ENCODE results near the gene PFN3.
A peak's percentile ranks its signal among the peaks of the same experiment; 100 is the strongest.
"Not testable (repeated sequence)": the region's sequence is repeated elsewhere in the genome, so short reads cannot be mapped to it uniquely, and the experiment has no call there.

PFN3 gene

GRCh38 chr5:177371120-177372033, 29.1 kb downstream of the PFN3 start:
- DNase-seq: no peak

GRCh38 chr5:177370488-177371119, 29.9 kb downstream of the PFN3 start:
- peak; percentile 86 for DNase-seq

- DNase-seq: peak; percentile 27
These were observed 30.6 kb downstream of the PFN3 start for GRCh38 chr5:177369645-177370440.

- DNase-seq: peak; percentile 60
These were observed 31.4 kb downstream of the PFN3 start for GRCh38 chr5:177368869-177369644.

- DNase-seq: no peak
These were observed 32.2 kb downstream of the PFN3 start for GRCh38 chr5:177367981-177368868.

- DNase-seq: no peak
These were observed 33.1 kb downstream of the PFN3 start for GRCh38 chr5:177367323-177367848.

GRCh38 chr5:177366528-177367322, 33.7 kb downstream of the PFN3 start:
- DNase-seq: peak; percentile 69

- no peak for DNase-seq
These were observed 34.5 kb downstream of the PFN3 start for GRCh38 chr5:177365845-177366527.

- no peak for DNase-seq
These were observed 36.1 kb downstream of the PFN3 start for GRCh38 chr5:177364159-177364962.

- DNase-seq: no peak
These were observed 36.9 kb downstream of the PFN3 start for GRCh38 chr5:177363565-177363964.

- DNase-seq: peak; percentile 81
These were observed 37.6 kb downstream of the PFN3 start for GRCh38 chr5:177362610-177363507.

- no peak for DNase-seq
These were observed 38.2 kb downstream of the PFN3 start for GRCh38 chr5:177362292-177362609.

GRCh38 chr5:177361418-177362291, 38.8 kb downstream of the PFN3 start:
- no peak for DNase-seq

GRCh38 chr5:177360740-177361139, 39.7 kb downstream of the PFN3 start:
- not testable (repeated sequence) for DNase-seq

- DNase-seq: no peak
These were observed 40.6 kb downstream of the PFN3 start for GRCh38 chr5:177359860-177360259.

- no peak for DNase-seq
These were observed 41.0 kb downstream of the PFN3 start for GRCh38 chr5:177359451-177359851.

- DNase-seq: peak; percentile 37
These were observed 42.1 kb downstream of the PFN3 start for GRCh38 chr5:177358370-177358819.

All from hematopoietic multipotent progenitor cell treated with erythropoietin and hydrocortisone succinate and interleukin-3 and kit ligand, for 8 days (in vitro differentiated cells).